Mesendoderm (in vitro differentiated cells): ENCODE data around the gene RASSF9.

Experiments
- DNase-seq: peaks from one replicate; pipeline ENCODE4 v3.0.0; 2013
- H2AK5ac ChIP-seq: 2 replicates; pipeline ENCODE4 v1.6.1; 2013; ENCODE audit warnings: low read length, inconsistent platforms
- H2BK120ac ChIP-seq: 2 replicates; pipeline ENCODE4 v1.6.1; 2013; ENCODE audit warnings: low read depth, mild to moderate bottlenecking, low read length, moderate library complexity, mixed read lengths
- H2BK15ac ChIP-seq: replicated peaks from 2 replicates; pipeline ENCODE4 v1.6.1; 2013; ENCODE audit warnings: low read depth, mild to moderate bottlenecking, moderate library complexity
- H2BK5ac ChIP-seq: 2 replicates; pipeline ENCODE4 v1.6.1; 2013; ENCODE audit warnings: low read length, inconsistent platforms
- H3K18ac ChIP-seq: 2 replicates; pipeline ENCODE4 v1.6.1; 2013; ENCODE audit warnings: mild to moderate bottlenecking, low read length, mixed read lengths
- H3K23ac ChIP-seq: one replicate; pipeline ENCODE4 v1.6.1; 2013; ENCODE audit warnings: low read length
- H3K27ac ChIP-seq: 2 replicates; pipeline ENCODE4 v1.5.1; 2013; ENCODE audit warnings: low read depth, mild to moderate bottlenecking, inconsistent platforms, low read length, moderate library complexity
- H3K27me3 ChIP-seq: 2 replicates; pipeline ENCODE4 v1.6.1; 2013; ENCODE audit warnings: low read length, control low read depth, mild to moderate bottlenecking, inconsistent platforms; ENCODE audit not compliant: insufficient read depth, poor library complexity
- H3K36me3 ChIP-seq: 2 replicates; pipeline ENCODE4 v1.6.1; 2013; ENCODE audit warnings: low read length, inconsistent platforms; ENCODE audit not compliant: control insufficient read depth, insufficient read depth
- H3K4ac ChIP-seq: one replicate; pipeline ENCODE4 v1.6.1; 2013; ENCODE audit warnings: low read depth, mild to moderate bottlenecking, low read length, moderate library complexity
- H3K4me1 ChIP-seq: 2 replicates; pipeline ENCODE4 v1.6.1; 2013; ENCODE audit warnings: low read depth, low read length, inconsistent platforms; ENCODE audit not compliant: control insufficient read depth
- H3K4me2 ChIP-seq: 2 replicates; pipeline ENCODE4 v1.6.1; 2013; ENCODE audit warnings: low read length
- H3K4me3 ChIP-seq: 2 replicates; pipeline ENCODE4 v1.5.1; 2013; ENCODE audit warnings: mild to moderate bottlenecking, low read length
- H3K56ac ChIP-seq: one replicate; pipeline ENCODE4 v1.6.1; 2013; ENCODE audit warnings: low read length
- H3K79me1 ChIP-seq: 2 replicates; pipeline ENCODE4 v1.6.1; 2013; ENCODE audit warnings: low read length, inconsistent platforms
- H3K79me2 ChIP-seq: 2 replicates; pipeline ENCODE4 v1.6.1; 2013; ENCODE audit warnings: mild to moderate bottlenecking, low read length; ENCODE audit not compliant: control insufficient read depth, insufficient read depth
- H3K9ac ChIP-seq: 2 replicates; pipeline ENCODE4 v1.6.1; 2013; ENCODE audit warnings: low read length, inconsistent platforms
- H4K5ac ChIP-seq: one replicate; pipeline ENCODE4 v1.6.1; 2013; ENCODE audit warnings: low read length
- H4K8ac ChIP-seq: one replicate; pipeline ENCODE4 v1.6.1; 2013; ENCODE audit warnings: low read depth, mild to moderate bottlenecking, control low read depth, low read length, moderate library complexity
- WGBS: extraction: QIAGEN DNeasy Blood & Tissue Kit; methylation state at CpG from one replicate; pipeline ENCODE4 v1.1.7; 2013; ENCODE audit warnings: low lambda C conversion rate, missing lambda C conversion rate; ENCODE audit not compliant: insufficient coverage; ENCODE audit errors: extremely low coverage; 5-methylcytosine and 5-hydroxymethylcytosine counted together

The RASSF9 gene

GRCh38 chr12:85866986-85867776, 31.0 kb upstream of the RASSF9 start:
- Histone ChIP-seq H3K23ac (no peak overlapping the region), H4K8ac (no peak overlapping the region), H3K56ac (no peak overlapping the region), H2BK15ac (no peak overlapping the region), H2BK5ac (no peak overlapping the region), H4K5ac (no peak overlapping the region), H2BK120ac (no peak overlapping the region), H3K4ac (no peak overlapping the region), H3K79me1 (no peaks in the 10 kb centered on the region), H3K27ac (no peak overlapping the region), H3K9ac (no peak overlapping the region), H3K4me3 (no peak overlapping the region), H3K79me2 (no peaks in the 10 kb centered on the region), H3K4me2 (no peak overlapping the region), H3K36me3 (no peaks in the 10 kb centered on the region), H3K4me1 (no peaks in the 10 kb centered on the region), H3K18ac (no peak overlapping the region), H2AK5ac (no peak overlapping the region), H3K27me3 (no peaks in the 10 kb centered on the region)
- DNase-seq: peak; percentile 75
- no CpG with 5 or more reads among the region's 5 CpGs for WGBS

GRCh38 chr12:85865890-85866289, 29.7 kb upstream of the RASSF9 start:
- Histone ChIP-seq H3K36me3 (no peaks in the 10 kb centered on the region), H3K79me2 (no peaks in the 10 kb centered on the region), H4K5ac (no peak overlapping the region), H2BK5ac (peak overlapping the region; percentile 4), H3K27ac (no peak overlapping the region), H3K27me3 (no peaks in the 10 kb centered on the region), H3K18ac (peak overlapping the region; percentile 82), H4K8ac (no peak overlapping the region), H3K4ac (peak overlapping the region; percentile 25), H2AK5ac (no peak overlapping the region), H2BK120ac (no peak overlapping the region), H3K23ac (no peak overlapping the region), H3K4me2 (no peak overlapping the region), H3K4me1 (no peaks in the 10 kb centered on the region), H3K9ac (no peak overlapping the region), H3K56ac (peak overlapping the region; percentile 25), H2BK15ac (no peak overlapping the region), H3K4me3 (no peak overlapping the region), H3K79me1 (no peaks in the 10 kb centered on the region)
- no CpG with 5 or more reads among the region's 6 CpGs for WGBS
- DNase-seq: peak; percentile 76

DNA sequence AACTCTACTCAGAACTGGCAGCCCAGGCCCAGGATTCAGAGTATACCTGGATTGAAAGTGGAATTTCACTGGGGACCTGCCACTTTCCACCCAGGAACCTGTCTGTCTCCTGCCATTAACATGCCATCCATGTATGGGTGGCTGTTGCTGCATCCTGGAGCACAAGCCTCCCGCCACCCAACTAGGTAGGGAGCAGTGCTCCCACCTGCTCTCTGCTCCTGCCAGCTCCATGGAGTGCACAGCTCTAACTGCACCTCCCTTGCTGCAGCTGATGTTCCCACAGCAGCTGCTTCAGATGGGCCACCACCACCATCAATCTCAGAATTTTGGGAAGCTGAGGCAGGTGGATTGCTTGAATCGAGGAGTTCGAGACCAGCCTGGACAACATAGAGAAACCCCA, 20.8 kb upstream of the RASSF9 start:
- Histone ChIP-seq H2AK5ac (no peak overlapping the region), H3K27ac (no peak overlapping the region), H3K9ac (no peak overlapping the region), H3K4ac (no peak overlapping the region), H3K4me2 (no peak overlapping the region), H4K5ac (no peak overlapping the region), H3K27me3 (no peaks in the 10 kb centered on the region), H3K36me3 (no peaks in the 10 kb centered on the region), H2BK15ac (no peak overlapping the region), H3K79me2 (no peaks in the 10 kb centered on the region), H3K4me3 (no peak overlapping the region), H3K4me1 (no peaks in the 10 kb centered on the region), H3K79me1 (no peaks in the 10 kb centered on the region), H3K56ac (no peak overlapping the region), H2BK120ac (no peak overlapping the region), H3K23ac (no peak overlapping the region), H2BK5ac (no peak overlapping the region), H3K18ac (no peak overlapping the region), H4K8ac (no peak overlapping the region)
- no peak for DNase-seq
- no CpG with 5 or more reads among the region's 3 CpGs for WGBS

GRCh38 chr12:85855305-85855704, 19.1 kb upstream of the RASSF9 start:
- H2BK120ac ChIP-seq: no peak overlapping the region

GRCh38 chr12:85849344-85849743, 13.1 kb upstream of the RASSF9 start:
- no peaks in the 10 kb centered on the region for H3K79me1 ChIP-seq
- H2AK5ac ChIP-seq: no peak overlapping the region
- DNase-seq: no peak
- H3K9ac ChIP-seq: no peak overlapping the region
- H4K8ac ChIP-seq: no peak overlapping the region
- H2BK5ac ChIP-seq: no peak overlapping the region
- H3K4me3 ChIP-seq: no peak overlapping the region
- H3K4me1 ChIP-seq: peaks cover 3% of the 10 kb centered on the region
- H3K27ac ChIP-seq: no peak overlapping the region
- no peak overlapping the region for H2BK15ac ChIP-seq
- no peak overlapping the region for H3K56ac ChIP-seq
- no peak overlapping the region for H4K5ac ChIP-seq
- no peak overlapping the region for H2BK120ac ChIP-seq
- no peaks in the 10 kb centered on the region for H3K27me3 ChIP-seq
- WGBS: no CpG with 5 or more reads among the region's 3 CpGs
- H3K79me2 ChIP-seq: no peaks in the 10 kb centered on the region
- H3K36me3 ChIP-seq: no peaks in the 10 kb centered on the region
- no peak overlapping the region for H3K4ac ChIP-seq
- H3K18ac ChIP-seq: no peak overlapping the region
- no peak overlapping the region for H3K4me2 ChIP-seq
- H3K23ac ChIP-seq: no peak overlapping the region

More at GRCh38 chr12:85855305-85855704, 19.1 kb upstream of the RASSF9 start:
- no peak overlapping the region for H2BK15ac ChIP-seq
- H3K36me3 ChIP-seq: no peaks in the 10 kb centered on the region
- no peak overlapping the region for H3K27ac ChIP-seq
- no CpG with 5 or more reads among the region's 6 CpGs for WGBS
- no peak overlapping the region for H3K56ac ChIP-seq
- no peak overlapping the region for H2AK5ac ChIP-seq
- H3K9ac ChIP-seq: no peak overlapping the region
- H3K79me1 ChIP-seq: no peaks in the 10 kb centered on the region
- no peak overlapping the region for H3K18ac ChIP-seq
- H4K8ac ChIP-seq: no peak overlapping the region
- H3K4me2 ChIP-seq: no peak overlapping the region
- no peak overlapping the region for H3K4me3 ChIP-seq
- DNase-seq: no peak
- no peak overlapping the region for H4K5ac ChIP-seq
- no peak overlapping the region for H3K4ac ChIP-seq
- no peak overlapping the region for H2BK5ac ChIP-seq
- H3K4me1 ChIP-seq: no peaks in the 10 kb centered on the region
- no peaks in the 10 kb centered on the region for H3K27me3 ChIP-seq
- no peak overlapping the region for H3K23ac ChIP-seq
- no peaks in the 10 kb centered on the region for H3K79me2 ChIP-seq
